AG04449 (cell line): ENCODE data around the gene ERC2.

ENCODE experiments used
- CTCF ChIA-PET: fragments of 350-600 bp; formaldehyde crosslinking; extraction: SDS; loops from one replicate; lab custom pipeline; 2021; ENCODE audit warnings: antibody characterized with exemption; lab: Yijun Ruan, JAX
- POLR2A ChIA-PET: fragments of 400-600, 350-600 bp; formaldehyde crosslinking; extraction: SDS; loops from one replicate; lab custom pipeline; 2020; ENCODE audit warnings: antibody characterized with exemption, inconsistent platforms; lab: Yijun Ruan, JAX
- DNase-seq: peaks from one replicate; pipeline ENCODE4 v3.0.0-alpha.2; 2010; ENCODE audit warnings: low read depth, low spot score
- H3K4me3 ChIP-seq: 2 replicates; pipeline ENCODE4 v1.5.1; 2011; ENCODE audit warnings: low read depth, mild to moderate bottlenecking, control low read depth, low read length
- CTCF ChIP-seq: IDR thresholded peaks from one replicate; pipeline ENCODE4 v1.5.1; 2011; ENCODE audit warnings: mild to moderate bottlenecking, moderate library complexity, low read length, control low read depth, inconsistent platforms; ENCODE audit not compliant: insufficient read depth; ENCODE audit errors: missing control alignments

Gene ERC2

DNA sequence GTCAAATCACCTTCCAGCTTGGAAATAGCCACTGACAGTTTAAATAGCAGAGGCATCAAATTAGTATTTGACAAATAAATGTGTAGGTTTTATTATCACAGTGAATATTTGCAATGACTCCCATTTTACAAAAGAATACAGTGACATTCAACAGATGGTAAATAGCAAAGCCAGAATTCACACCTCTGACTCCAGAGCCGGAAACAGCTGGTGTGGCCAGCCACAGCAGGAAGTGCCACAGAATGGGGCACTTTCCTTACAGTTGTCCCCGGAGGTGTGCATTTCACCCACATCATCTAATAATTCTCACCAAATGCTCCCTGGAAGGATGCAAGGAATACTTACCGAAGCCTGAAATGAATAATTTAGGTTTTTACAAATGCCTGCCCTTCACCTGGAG, 685.5 kb downstream of the ERC2 start:
- no peak for TF ChIP-seq CTCF
- DNase-seq, result no peak
- CTCF ChIA-PET, result no interaction called here
- POLR2A ChIA-PET, result no interaction called here
- H3K4me3 ChIP-seq, result no peak overlapping the region

DNA sequence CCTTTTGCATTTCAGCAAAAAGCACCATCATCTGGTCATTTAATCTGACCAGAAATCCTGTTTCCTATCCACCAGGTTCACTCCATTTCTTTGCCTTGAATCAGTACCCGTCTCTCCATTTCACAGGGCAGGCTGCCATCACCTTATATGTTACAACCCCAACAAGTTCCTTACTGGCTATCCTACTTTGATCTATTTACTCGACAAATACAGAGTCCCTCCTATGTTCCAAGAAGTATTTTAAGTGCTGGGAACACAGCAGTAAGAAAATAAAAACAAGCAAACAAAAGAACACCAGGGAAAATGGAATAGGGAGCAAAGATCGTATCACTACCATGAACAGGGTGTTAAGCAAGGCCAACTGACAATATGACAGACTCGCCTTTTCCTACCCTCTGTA, 685.9 kb downstream of the ERC2 start:
- CTCF ChIA-PET, result no interaction called here
- no peak overlapping the region for H3K4me3 ChIP-seq
- POLR2A ChIA-PET, result no interaction called here
- no peak for DNase-seq
- TF ChIP-seq CTCF, result no peak

DNA sequence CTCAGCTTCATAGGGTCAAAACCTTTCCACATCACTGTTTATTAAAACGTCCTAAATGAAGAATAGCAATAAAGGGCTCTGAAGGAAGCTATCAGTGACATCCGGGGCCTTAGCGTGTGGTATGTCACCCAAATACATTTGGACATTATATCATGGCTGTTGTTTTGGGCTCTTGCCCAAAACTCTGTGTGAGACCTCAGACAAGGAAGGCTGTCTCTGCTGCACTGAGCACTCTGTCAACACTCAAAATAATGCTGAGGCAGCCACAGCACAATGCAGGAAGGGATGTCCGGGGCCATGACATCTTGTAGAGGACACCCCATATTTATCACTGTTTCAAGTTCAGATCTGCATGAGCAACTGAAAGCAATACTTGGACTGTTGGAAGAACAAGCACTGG, 687.4 kb downstream of the ERC2 start:
- no peak overlapping the region for H3K4me3 ChIP-seq
- no peak for TF ChIP-seq CTCF
- ChIA-PET CTCF (no interaction called here), POLR2A (no interaction called here)
- no peak for DNase-seq

GRCh38 chr3:55779543-55779942, 688.7 kb downstream of the ERC2 start:
- no peak for TF ChIP-seq CTCF
- H3K4me3 ChIP-seq, result no peak overlapping the region
- ChIA-PET POLR2A (no interaction called here), CTCF (no interaction called here)
- DNase-seq, result no peak

DNA sequence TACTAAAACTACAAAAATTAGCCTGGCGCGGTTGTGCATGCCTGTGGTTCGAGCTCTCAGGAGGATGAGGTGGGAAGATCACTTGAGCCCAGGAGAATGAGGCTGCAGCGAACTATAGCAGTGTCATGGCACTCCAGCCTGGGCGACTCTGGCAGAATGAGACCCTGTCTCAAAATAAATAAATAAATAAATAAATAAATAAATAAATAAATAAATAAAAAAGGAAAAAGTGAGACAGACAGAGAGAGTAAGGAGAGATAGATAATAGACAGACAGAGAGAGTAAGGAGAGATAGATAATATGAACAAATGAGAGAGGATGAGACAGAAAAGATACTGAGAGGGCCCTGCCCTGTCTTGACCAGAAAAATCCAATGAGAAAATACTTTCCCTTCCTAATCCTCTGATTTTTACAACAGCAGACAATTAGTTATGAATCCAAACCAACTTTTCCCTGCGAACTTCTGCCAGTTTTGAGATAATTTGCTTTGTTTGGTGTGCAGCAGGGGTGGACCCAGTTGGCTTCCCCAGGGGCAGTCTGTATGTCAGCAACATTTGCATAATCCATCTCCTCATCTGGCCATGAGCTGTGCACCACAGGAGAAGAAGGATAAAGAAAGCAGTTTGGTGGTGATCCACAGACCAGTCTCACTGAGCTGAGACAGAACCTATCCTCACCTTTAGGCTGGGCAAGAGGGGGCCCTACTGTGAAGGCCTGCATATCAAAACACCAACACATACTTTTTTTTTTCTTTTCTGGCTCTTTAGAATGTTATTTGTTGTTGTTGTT, 692.7 kb downstream of the ERC2 start:
- POLR2A ChIA-PET, result no interaction called here
- no peak for TF ChIP-seq CTCF
- H3K4me3 ChIP-seq, result no peak overlapping the region
- CTCF ChIA-PET, result no interaction called here
- DNase-seq, result no peak

- ChIA-PET POLR2A (no interaction called here), CTCF (no interaction called here)
- TF ChIP-seq CTCF, result no peak
- DNase-seq, result no peak
- H3K4me3 ChIP-seq, result no peak overlapping the region
Observed at GRCh38 chr3:55774856-55775255, 693.4 kb downstream of the ERC2 start.
